Stimulated activated CD8-positive, alpha-beta memory T cell treated with anti-CD3 and anti-CD28 coated beads, Interleukin-12 subunit alpha, Interleukin-12 subunit beta, amount 100 ng/mL, for 1 hour (primary cell): Measurements from ENCODE around the gene RRP15.

Experiments used
- DNase-seq: peaks from one replicate; pipeline ENCODE4 v3.0.0-alpha.2; 2020; ENCODE audit warnings: low read depth

Gene RRP15

GRCh38 chr1:218341325-218341724, 56.2 kb downstream of the RRP15 start:
- no peak for DNase-seq

- DNase-seq: no peak
Observed at GRCh38 chr1:218342091-218342490, 57.0 kb downstream of the RRP15 start.

GRCh38 chr1:218344814-218345672, 60.0 kb downstream of the RRP15 start, which contains the start of gene TGFB2:
TGFB2 (plus strand) TSS chr1:218345336; CDS start chr1:218346702, 1,366 bp downstream.
- DNase-seq: no peak

- DNase-seq: no peak
Observed at GRCh38 chr1:218345673-218346390, 60.7 kb downstream of the RRP15 start.

- no peak for DNase-seq
Observed at GRCh38 chr1:218346391-218347204, 61.5 kb downstream of the RRP15 start.

DNA sequence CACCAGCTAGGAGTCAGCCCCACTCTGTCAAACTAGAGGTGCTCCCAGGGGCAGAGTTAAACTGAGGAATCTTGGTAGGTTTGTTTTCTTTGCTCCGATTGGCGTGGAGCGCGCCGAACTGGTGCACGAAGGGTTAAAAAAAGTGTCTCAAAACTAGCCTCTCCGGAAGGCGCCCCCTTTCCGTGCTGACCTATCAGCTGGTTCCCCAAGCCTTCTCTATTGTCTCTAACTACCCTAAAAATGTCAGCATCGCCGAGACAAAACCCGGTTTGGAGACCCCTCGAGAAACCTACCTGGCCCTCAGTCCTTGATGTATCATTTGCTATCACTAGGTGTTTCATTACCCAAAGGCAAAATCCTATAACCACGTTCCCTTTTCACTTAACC, 62.2 kb downstream of the RRP15 start:
- DNase-seq: no peak

DNA sequence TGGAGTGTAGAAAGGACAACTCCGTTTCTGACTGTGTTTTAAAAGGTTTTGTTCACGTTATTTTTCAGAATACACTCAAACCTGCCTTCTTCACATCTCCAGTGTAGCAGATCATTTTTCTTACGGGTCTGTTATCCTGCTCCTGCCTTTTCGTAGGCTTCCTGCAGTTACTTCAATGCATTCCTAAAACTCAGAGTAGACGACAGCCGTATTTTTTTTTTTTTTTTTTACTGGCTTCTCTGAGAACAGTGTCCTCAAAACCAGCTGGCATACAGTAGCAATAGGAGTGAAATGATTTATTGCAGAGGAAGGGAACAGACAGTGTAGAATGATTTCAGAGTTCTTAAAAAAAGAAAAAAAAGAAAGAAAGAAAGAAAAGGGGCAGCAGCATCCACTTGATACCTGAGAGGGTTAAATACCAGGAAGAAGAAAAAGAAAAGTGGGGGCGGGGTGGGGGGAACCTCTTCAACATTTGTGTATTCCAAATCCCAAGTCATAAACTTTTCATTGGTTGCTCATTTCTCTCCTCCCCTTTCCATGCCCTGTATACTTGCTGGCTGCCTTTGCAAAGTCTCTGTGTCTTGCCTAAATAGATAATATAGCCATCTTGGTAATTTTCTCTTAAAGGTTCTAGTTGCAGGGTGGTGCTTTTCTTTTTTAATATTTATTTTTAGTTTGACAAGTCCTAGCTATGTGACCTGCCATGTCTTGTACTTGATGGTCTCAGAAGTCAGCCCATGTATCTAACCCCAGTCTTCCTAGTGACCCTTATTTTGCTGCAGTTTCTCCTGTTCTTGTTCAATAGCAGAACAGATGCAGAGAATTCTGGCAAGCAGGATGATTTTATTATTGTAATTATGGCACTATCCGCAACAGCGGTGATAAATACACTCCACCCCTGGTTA, 62.9 kb downstream of the RRP15 start:
- no peak for DNase-seq

GRCh38 chr1:218348628-218349071, 63.6 kb downstream of the RRP15 start:
- no peak for DNase-seq

- DNase-seq: no peak
Observed at GRCh38 chr1:218349348-218350034, 64.4 kb downstream of the RRP15 start.

DNA sequence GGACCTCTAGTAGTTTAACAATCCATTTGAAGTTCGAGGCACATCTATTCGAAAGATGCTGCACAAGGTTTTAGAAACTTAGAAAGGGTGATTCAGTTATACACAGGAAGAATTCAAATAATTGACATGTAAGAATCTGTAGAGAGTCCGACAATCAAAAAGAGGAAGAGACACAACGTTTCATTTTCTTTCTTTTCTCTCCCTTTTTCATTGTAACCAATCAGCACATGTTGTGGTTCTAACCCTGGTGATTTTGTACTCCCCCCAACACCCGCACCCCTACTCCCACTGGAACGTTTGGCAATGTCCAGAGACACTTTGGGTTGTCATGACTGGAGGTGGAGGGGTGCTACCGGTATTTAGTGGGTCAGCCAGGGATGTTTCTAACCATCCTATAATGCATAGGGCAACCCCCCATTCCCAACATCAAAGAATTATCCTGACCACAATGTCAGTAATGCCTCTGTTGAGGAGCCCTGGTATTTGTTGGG, 65.0 kb downstream of the RRP15 start:
- no peak for DNase-seq

GRCh38 chr1:218350801-218351266, 65.7 kb downstream of the RRP15 start:
- DNase-seq: no peak

GRCh38 chr1:218351391-218352074, 66.4 kb downstream of the RRP15 start:
- no peak for DNase-seq

- no peak for DNase-seq
Observed at GRCh38 chr1:218352075-218352438, 67.0 kb downstream of the RRP15 start.

DNA sequence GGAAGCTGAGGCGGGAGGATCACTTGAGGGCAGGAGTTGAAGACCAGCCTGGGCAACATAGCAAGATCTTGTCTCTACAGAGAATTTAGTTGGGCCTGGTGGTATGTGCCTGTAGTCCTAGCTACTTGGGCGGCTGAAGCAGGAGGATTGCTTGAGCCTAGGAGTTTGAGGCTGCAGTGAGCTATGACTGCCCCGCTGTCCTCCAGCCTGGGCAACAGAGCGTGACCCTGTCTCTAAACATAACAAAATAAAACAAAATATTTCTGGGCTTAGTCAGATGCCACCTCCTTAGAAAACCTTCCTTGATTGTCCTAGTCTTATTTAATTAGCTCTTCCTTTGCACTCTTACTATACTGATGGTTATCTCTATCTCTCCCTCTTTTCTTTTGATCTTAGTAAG, 68.6 kb downstream of the RRP15 start:
- DNase-seq: no peak

GRCh38 chr1:218355278-218355677, 70.2 kb downstream of the RRP15 start:
- no peak for DNase-seq

- DNase-seq: no peak
Observed at GRCh38 chr1:218357211-218357892, 72.3 kb downstream of the RRP15 start.

GRCh38 chr1:218357893-218358232, 72.8 kb downstream of the RRP15 start:
- DNase-seq: no peak

- DNase-seq: no peak
Observed at GRCh38 chr1:218361298-218362065, 76.4 kb downstream of the RRP15 start.
